ENCODE measurements around the gene FAM149A.
A peak's percentile ranks its signal among the peaks of the same experiment; 100 is the strongest.

The FAM149A gene

DNA sequence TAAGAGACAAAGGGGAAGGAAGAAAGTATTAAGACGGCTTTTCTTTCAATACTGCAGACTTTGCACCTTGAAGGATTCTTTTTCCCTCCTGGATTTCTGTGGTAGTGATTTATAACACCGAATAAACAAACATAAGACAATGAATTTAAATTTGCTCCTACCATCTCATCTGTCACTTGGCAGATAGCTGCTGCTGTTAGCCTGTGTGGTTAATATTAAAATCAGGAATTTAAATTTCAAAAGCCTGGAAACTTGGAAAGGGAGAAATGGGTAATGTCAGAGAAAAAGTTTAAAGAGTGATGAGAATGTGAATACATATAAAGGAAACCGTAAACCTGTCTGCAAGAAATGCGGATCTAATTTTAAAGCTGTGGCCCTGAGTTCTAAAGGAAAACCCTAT is 3.4 kb downstream of the FAM149A start:
- no peak for DNase-seq

- DNase-seq: no peak
These were observed 3.9 kb downstream of the FAM149A start for GRCh38 chr4:186108391-186108790.

GRCh38 chr4:186109245-186109644 is 4.7 kb downstream of the FAM149A start:
- DNase-seq: no peak

- no peak for DNase-seq
These were observed 12.2 kb downstream of the FAM149A start for GRCh38 chr4:186116697-186117096.

DNA sequence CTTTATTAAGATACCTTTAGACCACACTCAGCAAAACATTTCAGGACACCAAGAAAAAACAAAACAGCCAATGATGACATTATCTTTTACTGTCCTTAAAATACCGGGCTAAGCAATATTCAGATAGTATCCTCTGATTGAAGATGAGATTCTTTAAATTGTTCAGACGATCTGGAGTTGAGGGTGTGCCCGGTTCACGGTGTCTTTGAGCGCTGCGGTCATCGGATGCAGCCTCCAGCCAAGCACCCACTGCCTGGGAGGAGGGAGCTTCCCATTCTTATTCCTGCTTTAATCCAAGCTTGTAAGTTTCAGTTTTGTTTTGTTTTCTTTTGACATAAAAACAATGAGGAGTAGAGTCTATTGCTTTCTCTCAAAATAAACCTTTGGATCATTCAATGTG is 14.1 kb downstream of the FAM149A start:
- DNase-seq: no peak

GRCh38 chr4:186121057-186121456 is 16.6 kb downstream of the FAM149A start:
- DNase-seq: no peak

- DNase-seq: no peak
These were observed 24.3 kb downstream of the FAM149A start for GRCh38 chr4:186128842-186129241.

- no peak for DNase-seq
These were observed 27.4 kb downstream of the FAM149A start for GRCh38 chr4:186131935-186132334.

- no peak for DNase-seq
These were observed 28.2 kb downstream of the FAM149A start for GRCh38 chr4:186132577-186133242.

DNA sequence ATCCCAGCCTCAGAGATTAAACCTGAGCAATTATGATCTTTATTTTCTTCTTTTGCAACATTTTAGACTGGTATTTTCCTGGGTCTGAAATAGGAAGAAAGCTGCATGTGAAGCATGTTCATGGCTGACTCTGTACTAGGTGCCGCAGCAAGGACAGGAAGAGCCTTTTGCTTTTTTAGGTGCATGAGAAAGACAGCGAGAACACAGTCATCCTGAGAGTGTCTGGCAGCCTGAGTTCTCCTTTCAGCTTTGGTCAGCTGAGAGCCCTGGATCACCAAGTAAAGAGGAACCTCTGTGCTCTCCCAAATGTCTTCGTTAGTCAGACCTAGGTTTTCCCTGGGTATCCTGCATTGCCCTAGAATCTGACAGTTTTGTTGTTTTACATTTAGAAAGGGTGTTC is 29.8 kb downstream of the FAM149A start:
- no peak for DNase-seq

GRCh38 chr4:186134861-186135260 is 30.4 kb downstream of the FAM149A start:
- DNase-seq: no peak

DNA sequence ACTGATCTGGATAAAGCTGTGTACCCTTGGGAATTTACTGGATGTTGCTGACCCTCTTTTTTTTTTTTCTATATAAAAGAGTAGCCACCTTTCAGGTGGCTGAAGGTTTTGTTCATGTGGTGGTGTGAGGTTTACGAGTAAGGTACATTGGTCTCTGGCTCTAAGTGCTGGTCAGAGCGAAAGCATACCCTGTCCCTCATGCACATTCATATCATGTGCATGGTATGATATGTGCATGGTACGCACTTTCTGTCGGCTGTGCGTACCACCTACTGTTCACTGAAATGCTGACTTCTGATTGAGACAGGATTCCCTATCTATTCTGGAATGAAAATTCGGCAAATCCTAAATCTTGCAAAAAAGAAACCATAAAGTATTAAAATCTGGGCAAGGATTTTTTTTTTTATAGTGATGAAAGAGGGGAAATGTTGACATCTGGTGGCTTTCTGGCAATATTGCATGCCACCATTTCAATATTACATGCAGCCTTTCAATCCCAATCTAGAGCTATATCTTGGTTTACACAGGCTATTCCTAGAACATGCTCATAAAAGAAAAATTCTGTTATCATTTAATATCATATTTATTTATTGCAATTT is 32.8 kb downstream of the FAM149A start:
- DNase-seq: no peak

- DNase-seq: peak; percentile 58
These were observed 39.9 kb downstream of the FAM149A start for GRCh38 chr4:186144198-186144945.

DNA sequence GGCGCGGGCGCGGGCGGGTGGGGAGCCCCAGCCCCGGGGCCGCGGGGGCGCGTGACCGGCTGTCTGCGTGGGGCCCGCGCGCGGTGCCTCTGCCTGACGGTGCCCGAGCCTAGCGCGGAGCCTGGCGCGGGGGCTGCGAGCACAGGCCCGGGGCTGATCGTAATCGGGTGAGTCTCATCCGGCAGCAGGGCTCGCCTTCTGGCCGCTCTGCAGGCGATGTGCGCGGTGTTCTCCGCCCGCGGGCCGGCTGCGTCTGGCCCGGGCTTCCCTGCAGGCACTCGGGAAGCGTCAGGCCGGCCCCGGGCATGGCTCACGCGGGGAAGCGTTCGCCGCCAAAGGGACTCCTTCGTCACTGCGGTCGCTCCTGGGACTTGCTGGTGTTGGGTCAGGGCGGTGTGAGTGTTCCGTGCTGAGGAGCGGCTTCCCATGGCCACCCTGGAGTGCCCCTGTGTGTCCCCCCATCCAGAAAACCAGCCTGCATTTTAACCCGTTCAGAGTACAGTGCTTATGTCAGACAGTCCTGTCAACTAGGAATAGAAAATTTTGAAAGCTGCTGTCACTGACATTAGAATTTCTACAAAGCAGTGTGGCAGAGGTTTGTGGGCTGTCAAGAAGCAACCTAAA is 40.6 kb downstream of the FAM149A start:
- peak; percentile 49 for DNase-seq

DNA sequence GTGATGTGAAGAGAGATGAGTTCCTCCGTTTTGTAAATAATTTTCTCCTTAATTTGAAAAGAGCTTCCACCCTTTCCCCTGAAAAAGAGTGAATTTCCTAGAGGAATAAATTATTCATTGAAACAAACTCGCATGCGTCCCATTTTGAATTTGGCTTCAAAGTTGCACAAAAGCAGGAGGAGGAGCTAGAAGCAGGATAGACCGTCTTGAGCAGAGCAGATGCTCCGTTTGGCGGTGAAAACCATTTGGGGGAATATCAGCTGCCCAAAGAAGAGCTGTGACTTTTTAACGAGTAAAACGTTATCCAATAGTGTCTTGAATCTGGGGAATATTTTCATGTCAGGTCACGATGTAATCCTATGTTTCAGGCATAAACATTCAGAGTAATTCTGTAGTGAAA is 42.0 kb downstream of the FAM149A start:
- DNase-seq: no peak

- DNase-seq: no peak
These were observed 44.0 kb downstream of the FAM149A start for GRCh38 chr4:186148336-186148975.

- DNase-seq: peak; percentile 38
These were observed 45.4 kb downstream of the FAM149A start for GRCh38 chr4:186149872-186150271.

DNA sequence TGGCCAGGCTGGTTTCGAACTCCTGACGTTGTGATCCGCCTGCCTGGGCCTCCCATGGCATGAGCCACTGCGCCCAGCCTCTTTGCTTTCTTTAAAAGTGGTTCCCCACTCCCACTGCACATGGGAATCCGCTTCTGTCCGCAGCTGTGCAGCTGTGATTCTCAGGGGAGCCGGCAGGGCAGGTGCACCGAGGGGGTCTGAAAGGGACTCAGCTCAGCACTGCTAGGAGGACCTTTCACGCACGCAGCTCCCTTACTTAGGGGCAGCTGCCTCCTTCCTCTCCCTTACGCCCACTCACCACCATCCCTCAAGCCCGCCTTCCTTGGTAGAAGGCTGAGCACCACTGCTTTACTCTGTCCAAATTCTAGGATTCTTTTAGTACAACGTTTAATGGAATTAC is 46.4 kb downstream of the FAM149A start:
- no peak for DNase-seq

- no peak for DNase-seq
These were observed 47.0 kb downstream of the FAM149A start for GRCh38 chr4:186151499-186151898.

DNA sequence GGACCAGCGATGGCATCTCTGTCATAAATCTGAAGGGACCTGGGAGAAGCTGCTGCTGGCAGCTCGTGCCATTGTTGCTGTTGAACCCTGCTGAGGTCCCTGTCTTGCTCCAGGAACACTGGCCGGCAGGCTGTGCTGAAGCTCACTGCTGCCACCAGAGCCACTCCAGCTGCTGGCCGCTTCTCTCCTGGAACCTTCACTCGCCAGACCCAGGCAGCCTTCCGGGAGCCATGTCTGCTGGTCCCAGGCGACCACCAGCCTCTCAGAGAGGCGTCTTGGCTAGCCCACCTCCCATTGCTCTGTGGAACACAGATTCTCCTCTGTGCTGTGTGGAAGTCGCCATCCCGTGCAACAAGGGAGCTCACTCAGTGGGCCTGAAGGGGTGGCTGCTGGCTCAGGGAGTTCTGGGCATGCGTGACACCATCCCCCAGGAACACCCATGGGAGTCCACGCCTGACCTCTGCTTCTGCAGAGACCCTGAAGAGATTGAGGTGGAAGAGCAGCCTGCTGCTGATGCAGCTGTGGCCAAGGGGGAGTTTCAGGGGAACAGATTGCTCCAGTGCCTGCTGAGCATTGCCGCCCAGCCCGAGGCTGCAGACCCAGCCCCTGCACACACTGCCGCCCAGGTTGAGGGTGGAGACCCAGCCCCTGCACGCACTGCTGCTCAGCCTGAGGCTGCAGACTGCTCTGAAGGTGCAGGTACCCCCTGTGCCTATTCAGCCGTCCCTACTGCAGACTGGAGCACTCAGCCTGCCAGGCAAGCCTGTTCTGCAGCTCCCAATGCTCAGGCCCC is 53.7 kb downstream of the FAM149A start:
- no peak for DNase-seq

GRCh38 chr4:186158966-186159365 is 54.5 kb downstream of the FAM149A start:
- DNase-seq: no peak

DNA sequence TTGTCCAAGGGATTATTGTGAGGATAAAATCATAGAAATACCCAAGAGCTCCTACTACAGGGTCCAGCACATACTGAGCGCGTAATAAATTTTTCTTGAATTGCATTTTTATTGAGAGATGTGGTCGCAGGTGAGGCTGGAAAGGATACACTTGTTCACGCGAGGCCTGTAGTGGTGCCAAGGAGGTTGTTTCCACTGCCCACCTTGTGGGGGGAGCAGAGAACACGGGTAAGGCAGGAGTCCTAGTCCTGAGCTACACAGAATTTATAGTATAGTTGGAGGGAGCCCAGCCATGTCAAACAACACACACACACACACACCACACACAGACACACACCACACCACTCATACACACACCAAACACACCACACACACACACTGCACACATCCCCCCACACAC is 55.1 kb downstream of the FAM149A start:
- no peak for DNase-seq
